Activated CD8-positive, alpha-beta memory T cell treated with anti-CD3 and anti-CD28 coated beads, Interleukin-2, amount 10 ng/mL, durations not matched to agents 7 days and 5 days (primary cell): ENCODE results near the gene MSMO1. TPM values are rescaled to one million over a fixed set of nuclear protein-coding genes. Genes with fewer than 3 reads are reported as not detected.
A peak's percentile ranks its signal among the peaks of the same experiment; 100 is the strongest.

Experiments
- ATAC-seq: fragments of 150-1000 bp; cut with Tn5 transposase; one replicate; pipeline ENCODE4 v1.10.0; 2021; ENCODE audit warnings: moderate library complexity
- CTCF ChIA-PET: fragments of 350-600 bp; sonication (Branson Sonifier 250); formaldehyde crosslinking; loops from one replicate; lab custom pipeline; 2021; ENCODE audit warnings: antibody characterized with exemption; lab: Charles Lee
- DNase-seq: peaks from one replicate; pipeline ENCODE4 v3.0.0-alpha.2; 2020
- H3K27ac Mint-ChIP-seq: one replicate; pipeline ENCODE4 v1.8.0; 2021; ENCODE audit warnings: mild to moderate bottlenecking, mixed read lengths
- H3K27me3 Mint-ChIP-seq: one replicate; pipeline ENCODE4 v1.8.0; 2021; ENCODE audit warnings: mixed read lengths
- H3K36me3 Mint-ChIP-seq: one replicate; pipeline ENCODE4 v1.8.0; 2021; ENCODE audit warnings: mild to moderate bottlenecking, mixed read lengths
- H3K4me1 Mint-ChIP-seq: one replicate; pipeline ENCODE4 v1.8.0; 2021; ENCODE audit warnings: mixed read lengths
- H3K4me3 Mint-ChIP-seq: one replicate; pipeline ENCODE4 v1.8.0; 2021; ENCODE audit warnings: mild to moderate bottlenecking, moderate library complexity, mixed read lengths
- H3K9me3 Mint-ChIP-seq: one replicate; pipeline ENCODE4 v1.8.0; 2022; ENCODE audit warnings: low read depth, mixed read lengths
- total RNA-seq, 2 experiments: library from RNA; stranded (reverse); gene quantifications; one replicate each; pipeline ENCODE4 v1.2.3, GENCODE V29; 2021

The MSMO1 gene
- total RNA-seq, 2 experiments from 2014 or later, result 56.7 to 78.9 TPM

- no peaks in the 10 kb centered on the region for H3K36me3 Mint-ChIP-seq
- CTCF ChIA-PET, result interaction anchor here (1.5 kb wide), 2 partner anchors 10 to 247 kb away, joined by 3 to 4 read pairs; no protein-coding TSS in a partner anchor
- no peak for ATAC-seq
- DNase-seq, result no peak
- H3K27me3 Mint-ChIP-seq, result peaks cover 86% of the 10 kb centered on the region
- peak overlapping the region; percentile 18 for H3K4me3 Mint-ChIP-seq
- no peaks in the 10 kb centered on the region for H3K9me3 Mint-ChIP-seq
- no peak overlapping the region for H3K27ac Mint-ChIP-seq
- no peaks in the 10 kb centered on the region for H3K4me1 Mint-ChIP-seq
These were observed 50.9 kb downstream of the MSMO1 start for GRCh38 chr4:165378398-165378744.

GRCh38 chr4:165378745-165379677, 51.5 kb downstream of the MSMO1 start, which contains the start of gene CPE:
TSS of gene CPE (plus strand) at chr4:165379008. CDS start at chr4:165379222, 214 bp downstream.
- Mint-ChIP-seq H3K4me3 (peak within 1 kb of the TSS; percentile 18), H3K27me3 (peaks cover 84% of the 10 kb centered on the region), H3K36me3 (no peaks in the 10 kb centered on the region), H3K27ac (no peak within 1 kb of the TSS), H3K9me3 (no peaks in the 10 kb centered on the region), H3K4me1 (no peaks in the 10 kb centered on the region)
- DNase-seq (peak; percentile 58), ATAC-seq (peak; percentile 93)
- CTCF ChIA-PET, result interaction anchor here (1.5 kb wide), 2 partner anchors 9 to 248 kb away, joined by 3 to 4 read pairs; no protein-coding TSS in a partner anchor

DNA sequence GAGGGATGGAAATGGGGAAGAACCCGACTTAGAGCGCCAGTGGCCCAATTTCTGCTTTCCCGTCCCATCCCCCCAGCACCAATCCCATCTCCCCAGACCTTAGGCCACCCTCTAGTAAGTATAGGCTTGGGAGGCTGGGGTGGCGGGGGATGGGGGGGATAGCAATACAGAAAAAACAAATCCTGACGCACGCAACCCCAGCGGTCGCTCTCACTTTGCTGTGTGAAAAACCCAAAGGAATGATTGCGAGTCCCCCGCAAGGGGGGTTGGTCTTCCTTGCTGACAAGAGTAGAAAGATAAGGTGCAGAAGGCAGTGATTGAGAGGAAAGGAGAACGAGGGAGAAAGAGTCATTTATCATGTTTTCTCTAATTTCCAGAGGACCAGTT, 52.2 kb downstream of the MSMO1 start:
- no peaks in the 10 kb centered on the region for H3K9me3 Mint-ChIP-seq
- CTCF ChIA-PET, result interaction anchor here (1.5 kb wide), 2 partner anchors 8 to 249 kb away, joined by 3 to 4 read pairs; no protein-coding TSS in a partner anchor

DNA sequence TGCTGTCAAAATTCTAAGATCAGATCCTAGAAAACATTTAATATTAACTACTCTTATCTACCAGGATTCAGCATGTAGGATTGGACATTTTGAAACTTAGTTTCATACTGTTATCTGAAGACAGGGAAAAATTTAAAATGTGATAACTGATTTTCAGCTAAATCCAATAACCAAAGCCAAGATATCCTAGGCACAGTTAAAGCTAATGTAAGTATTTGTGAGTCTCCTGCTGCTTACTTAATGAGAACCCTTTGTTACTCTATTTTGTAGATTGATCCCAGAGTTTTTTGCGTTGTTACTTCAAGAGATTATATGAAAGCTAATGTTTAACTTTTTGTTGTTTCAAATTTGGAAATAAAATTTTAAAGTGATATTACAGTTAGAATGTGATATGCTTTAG, 53.3 kb downstream of the MSMO1 start:
- no peak for ATAC-seq
- CTCF ChIA-PET, result no interaction called here
- Mint-ChIP-seq H3K36me3 (no peaks in the 10 kb centered on the region), H3K4me3 (no peak overlapping the region), H3K9me3 (no peaks in the 10 kb centered on the region), H3K27ac (no peak overlapping the region), H3K4me1 (no peaks in the 10 kb centered on the region), H3K27me3 (peaks cover 79% of the 10 kb centered on the region)
- no peak for DNase-seq

More for the DNA sequence above, 52.2 kb downstream of the MSMO1 start:
- no peak for DNase-seq
- H3K27me3 Mint-ChIP-seq, result peaks cover 83% of the 10 kb centered on the region
- no peak overlapping the region for H3K4me3 Mint-ChIP-seq
- H3K36me3 Mint-ChIP-seq, result no peaks in the 10 kb centered on the region
- no peak for ATAC-seq
- H3K4me1 Mint-ChIP-seq, result no peaks in the 10 kb centered on the region
- H3K27ac Mint-ChIP-seq, result no peak overlapping the region

- Mint-ChIP-seq H3K4me3 (no peak overlapping the region), H3K36me3 (no peaks in the 10 kb centered on the region), H3K27me3 (peaks cover 77% of the 10 kb centered on the region), H3K9me3 (no peaks in the 10 kb centered on the region), H3K4me1 (no peaks in the 10 kb centered on the region), H3K27ac (no peak overlapping the region)
- ATAC-seq, result no peak
- DNase-seq, result no peak
- CTCF ChIA-PET, result interaction anchor here (1.2 kb wide), 1 partner anchor 11 kb away, joined by 3 read pairs; no protein-coding TSS in a partner anchor
These were observed 54.4 kb downstream of the MSMO1 start for GRCh38 chr4:165381821-165382373.

- Mint-ChIP-seq H3K27me3 (peaks cover 75% of the 10 kb centered on the region), H3K4me1 (no peaks in the 10 kb centered on the region), H3K4me3 (no peak overlapping the region), H3K9me3 (no peaks in the 10 kb centered on the region), H3K27ac (no peak overlapping the region), H3K36me3 (no peaks in the 10 kb centered on the region)
- no peak for ATAC-seq
- no peak for DNase-seq
- CTCF ChIA-PET, result interaction anchor here (1.2 kb wide), 1 partner anchor 10 kb away, joined by 3 read pairs; no protein-coding TSS in a partner anchor
These were observed 55.2 kb downstream of the MSMO1 start for GRCh38 chr4:165382640-165383039.

GRCh38 chr4:165383591-165384073, 56.2 kb downstream of the MSMO1 start:
- Mint-ChIP-seq H3K4me3 (no peak overlapping the region), H3K27me3 (peaks cover 73% of the 10 kb centered on the region)

GRCh38 chr4:165384186-165384585, 56.7 kb downstream of the MSMO1 start:
- H3K4me1 Mint-ChIP-seq, result no peaks in the 10 kb centered on the region
- no peak overlapping the region for H3K27ac Mint-ChIP-seq
- no peaks in the 10 kb centered on the region for H3K9me3 Mint-ChIP-seq
- CTCF ChIA-PET, result interaction anchor here (0.7 kb wide), 1 partner anchor 9 kb away, joined by 3 read pairs; no protein-coding TSS in a partner anchor
- no peak overlapping the region for H3K4me3 Mint-ChIP-seq
- peaks cover 71% of the 10 kb centered on the region for H3K27me3 Mint-ChIP-seq
- ATAC-seq, result no peak
- no peak for DNase-seq
- H3K36me3 Mint-ChIP-seq, result no peaks in the 10 kb centered on the region

More at GRCh38 chr4:165383591-165384073, 56.2 kb downstream of the MSMO1 start:
- DNase-seq (no peak), ATAC-seq (no peak)
- no peaks in the 10 kb centered on the region for H3K4me1 Mint-ChIP-seq
- no peak overlapping the region for H3K27ac Mint-ChIP-seq
- CTCF ChIA-PET, result no interaction called here
- no peaks in the 10 kb centered on the region for H3K36me3 Mint-ChIP-seq
- no peaks in the 10 kb centered on the region for H3K9me3 Mint-ChIP-seq

DNA sequence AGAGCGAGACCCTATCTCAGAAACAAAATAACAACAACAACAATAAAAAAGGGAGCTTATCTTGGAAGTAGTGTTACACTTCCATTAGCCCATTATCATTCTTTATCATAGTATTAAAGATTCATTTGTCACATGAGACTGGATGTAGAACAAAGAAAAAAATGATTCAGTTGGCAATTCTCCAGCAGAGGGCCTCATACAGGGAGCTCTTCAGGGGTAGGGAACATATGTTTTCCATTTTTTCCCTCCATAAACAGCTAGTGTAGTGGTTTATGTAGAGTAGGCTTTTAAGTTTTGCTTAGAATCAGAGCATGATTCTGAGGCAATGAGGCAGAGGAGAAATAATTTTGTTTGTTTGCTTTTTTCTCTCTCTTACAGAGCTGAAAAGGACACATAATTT, 57.1 kb downstream of the MSMO1 start:
- H3K27me3 Mint-ChIP-seq, result peaks cover 69% of the 10 kb centered on the region
- no peak overlapping the region for H3K27ac Mint-ChIP-seq
- no peak overlapping the region for H3K4me3 Mint-ChIP-seq
- DNase-seq (no peak), ATAC-seq (no peak)
- CTCF ChIA-PET, result interaction anchor here (0.7 kb wide), 1 partner anchor 10 kb away, joined by 3 read pairs; no protein-coding TSS in a partner anchor
- no peaks in the 10 kb centered on the region for H3K9me3 Mint-ChIP-seq
- no peaks in the 10 kb centered on the region for H3K4me1 Mint-ChIP-seq
- H3K36me3 Mint-ChIP-seq, result no peaks in the 10 kb centered on the region

GRCh38 chr4:165385126-165385525, 57.7 kb downstream of the MSMO1 start:
- Mint-ChIP-seq H3K4me1 (no peaks in the 10 kb centered on the region), H3K4me3 (no peak overlapping the region), H3K36me3 (no peaks in the 10 kb centered on the region), H3K27me3 (peaks cover 68% of the 10 kb centered on the region), H3K27ac (no peak overlapping the region), H3K9me3 (no peaks in the 10 kb centered on the region)
- ATAC-seq (no peak), DNase-seq (no peak)
- CTCF ChIA-PET, result no interaction called here

- H3K27me3 Mint-ChIP-seq, result peaks cover 69% of the 10 kb centered on the region
- DNase-seq (no peak), ATAC-seq (no peak)
- no peaks in the 10 kb centered on the region for H3K9me3 Mint-ChIP-seq
- no peaks in the 10 kb centered on the region for H3K36me3 Mint-ChIP-seq
- no peak overlapping the region for H3K27ac Mint-ChIP-seq
- H3K4me1 Mint-ChIP-seq, result no peaks in the 10 kb centered on the region
- H3K4me3 Mint-ChIP-seq, result no peak overlapping the region
- CTCF ChIA-PET, result no interaction called here
These were observed 58.9 kb downstream of the MSMO1 start for GRCh38 chr4:165386328-165386727.

DNA sequence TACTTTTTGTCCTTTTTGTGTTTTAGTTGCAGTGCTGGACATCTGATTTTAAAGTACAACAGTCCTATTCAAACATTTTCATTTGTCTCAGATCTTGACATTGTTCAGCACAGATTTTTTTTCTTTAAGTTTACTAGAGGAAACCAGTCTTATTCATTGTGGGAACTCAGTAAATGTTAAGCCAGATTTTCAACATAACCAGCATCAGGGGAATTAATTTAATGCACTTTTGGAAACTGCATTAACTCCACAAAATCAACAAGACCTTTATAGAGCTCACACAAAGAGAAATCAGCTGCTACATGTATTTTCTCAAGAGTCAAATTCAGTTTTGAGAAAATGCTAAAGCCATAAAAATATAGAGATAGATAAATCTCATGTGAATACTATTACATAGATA, 61.3 kb downstream of the MSMO1 start:
- DNase-seq (no peak), ATAC-seq (no peak)
- Mint-ChIP-seq H3K36me3 (no peaks in the 10 kb centered on the region), H3K4me3 (no peak overlapping the region), H3K9me3 (no peaks in the 10 kb centered on the region), H3K27me3 (peaks cover 54% of the 10 kb centered on the region), H3K4me1 (no peaks in the 10 kb centered on the region), H3K27ac (no peak overlapping the region)
- CTCF ChIA-PET, result interaction anchor here (1.4 kb wide), 2 partner anchors 10 to 33 kb away, joined by 3 read pairs; partner anchors contain the start of gene CPE
